Caco-2 (cell line): Measurements from ENCODE around the gene DUSP21. TPM values are rescaled to one million over a fixed set of nuclear protein-coding genes. Genes with fewer than 3 reads are reported as not detected.
A peak's percentile ranks its signal among the peaks of the same experiment; 100 is the strongest.

Source experiments
- BruUV-seq: library from RNA; stranded (reverse); fragments of 400-500 nt; replicated peaks from 2 replicates; lab custom pipeline; 2021; lab: Mats Ljungman, UMichigan
- CTCF ChIA-PET: fragments of 300-600 bp; sonication (Branson Sonifier 250); formaldehyde crosslinking; loops from one replicate; lab custom pipeline; 2022; ENCODE audit warnings: antibody characterized with exemption; lab: Charles Lee
- POLR2A ChIA-PET: fragments of 300-600 bp; sonication (Branson Sonifier 250); formaldehyde crosslinking; loops from one replicate; lab custom pipeline; 2022; ENCODE audit warnings: antibody characterized with exemption; lab: Charles Lee
- DNase-seq, 2 experiments: peaks; one replicate each; pipeline versions ENCODE4 v3.0.0 to v3.0.0-alpha.2; 2020 to 2022
- H3K27me3 ChIP-seq: replicated peaks from 2 replicates; pipeline ENCODE4 v1.6.0; 2011; ENCODE audit warnings: low read length; ENCODE audit not compliant: control insufficient read depth, insufficient read depth
- H3K36me3 ChIP-seq: 2 replicates; pipeline ENCODE4 v1.5.1; 2011; ENCODE audit warnings: low read length; ENCODE audit not compliant: control insufficient read depth, insufficient read depth
- H3K4me1 ChIP-seq: fragments of 250-450 bp; sonication (Bioruptor Pico); 2 replicates; pipeline ENCODE4 v1.5.1; 2020; ENCODE audit warnings: mild to moderate bottlenecking
- H3K4me3 ChIP-seq: 2 replicates; pipeline ENCODE4 v1.5.1; 2011; ENCODE audit warnings: low read depth, mild to moderate bottlenecking, control low read depth, low read length
- H3K9me3 ChIP-seq: fragments of 250-450 bp; sonication (Bioruptor Pico); 2 replicates; pipeline ENCODE4 v1.5.1; 2020; ENCODE audit warnings: mild to moderate bottlenecking, moderate library complexity
- H3K27ac Mint-ChIP-seq: one replicate; pipeline ENCODE4 v1.8.0; 2022; ENCODE audit warnings: mixed read lengths; ENCODE audit not compliant: unreplicated experiment
- H3K27me3 Mint-ChIP-seq: one replicate; pipeline ENCODE4 v1.8.0; 2022; ENCODE audit warnings: mixed read lengths; ENCODE audit not compliant: insufficient read depth, unreplicated experiment
- H3K36me3 Mint-ChIP-seq: one replicate; pipeline ENCODE4 v1.8.0; 2022; ENCODE audit warnings: mild to moderate bottlenecking, mixed read lengths; ENCODE audit not compliant: insufficient read depth, unreplicated experiment
- H3K4me1 Mint-ChIP-seq: one replicate; pipeline ENCODE4 v1.8.0; 2022; ENCODE audit warnings: low read depth, mixed read lengths; ENCODE audit not compliant: unreplicated experiment
- H3K4me3 Mint-ChIP-seq: one replicate; pipeline ENCODE4 v1.8.0; 2022; ENCODE audit warnings: mild to moderate bottlenecking, moderate library complexity, mixed read lengths; ENCODE audit not compliant: unreplicated experiment
- H3K9me3 Mint-ChIP-seq: one replicate; pipeline ENCODE4 v1.8.0; 2022; ENCODE audit warnings: mixed read lengths; ENCODE audit not compliant: unreplicated experiment
- intact Hi-C: fragments of 100-400 bp; cut with micrococcal nuclease; formaldehyde crosslinking; loops from one replicate; pipeline ENCODE4 v1.10.0; 2022; ENCODE audit not compliant: unreplicated experiment
- total RNA-seq: library from RNA; stranded (reverse); gene quantifications from 2 replicates; pipeline ENCODE4 v1.2.3, GENCODE V29; 2022
- TF ChIP-seq, protein P1 (sequence below), 2 experiments: fragments of 200-600 bp in 1 of 2; IDR thresholded peaks; 1 replicate in 1 of 2; 2 replicates in 1 of 2; pipeline versions ENCODE4 v1.5.1 to v1.8.0; 2011 to 2022; ENCODE audit warnings: antibody characterized with exemption in 1 of 2, control low read depth in 1 of 2, inconsistent platforms in 1 of 2, low read depth in 1 of 2, low read length in 1 of 2, mild to moderate bottlenecking in 1 of 2, moderate library complexity in 1 of 2; ENCODE audit not compliant: insufficient read depth in 1 of 2, severe bottlenecking in 1 of 2, unreplicated experiment in 1 of 2

The DUSP21 gene
- total RNA-seq, 1 experiment from 2014 or later: not detected

DNA sequence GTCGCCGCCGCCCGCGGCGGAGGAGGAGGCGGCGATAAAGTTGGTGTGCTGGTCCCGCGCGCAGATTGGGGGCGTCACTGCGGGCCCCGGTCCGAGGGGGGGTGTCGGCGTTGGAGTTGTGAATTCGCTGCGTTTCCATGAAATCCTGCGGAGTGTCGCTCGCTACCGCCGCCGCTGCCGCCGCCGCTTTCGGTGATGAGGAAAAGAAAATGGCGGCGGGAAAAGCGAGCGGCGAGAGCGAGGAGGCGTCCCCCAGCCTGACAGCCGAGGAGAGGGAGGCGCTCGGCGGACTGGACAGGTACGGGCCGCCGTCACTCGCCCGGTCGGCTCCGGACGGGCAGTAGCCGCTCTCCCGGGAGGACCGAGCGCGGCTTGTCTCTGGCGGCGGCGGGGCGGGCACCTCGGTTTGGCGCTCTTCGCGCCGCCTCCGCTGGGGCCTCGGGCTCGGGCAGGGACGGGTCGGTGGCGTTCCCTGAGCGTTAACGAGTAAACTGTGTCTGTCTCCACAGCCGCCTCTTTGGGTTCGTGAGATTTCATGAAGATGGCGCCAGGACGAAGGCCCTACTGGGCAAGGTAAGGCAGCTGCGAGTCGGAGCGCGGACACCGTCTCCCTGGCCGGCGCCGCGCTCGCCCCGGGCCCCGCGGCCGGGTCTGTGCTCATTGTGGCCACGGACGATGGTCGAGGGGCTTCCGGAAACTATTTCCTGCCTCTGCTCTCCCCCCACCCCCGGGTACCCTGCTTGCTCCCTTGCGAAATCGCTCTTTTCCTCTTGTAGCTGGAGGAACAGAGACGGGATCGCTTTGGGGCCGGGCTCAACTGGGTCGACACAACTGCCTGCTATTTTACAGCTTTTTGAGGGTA lies 29.8 kb downstream of the DUSP21 start:
- H3K27me3 Mint-ChIP-seq: no peaks in the 10 kb centered on the region
- H3K36me3 Mint-ChIP-seq: peaks cover 6% of the 10 kb centered on the region
- Histone ChIP-seq H3K9me3 (no peaks in the 10 kb centered on the region), H3K4me3 (peak overlapping the region; percentile 58), H3K4me1 (no peaks in the 10 kb centered on the region), H3K27me3 (no peaks in the 10 kb centered on the region), H3K36me3 (no peaks in the 10 kb centered on the region)
- H3K9me3 Mint-ChIP-seq: no peaks in the 10 kb centered on the region
- DNase-seq: peak; percentile 35 to 48
- BruUV-seq: no TSS peak
- CTCF ChIA-PET: no interaction called here
- POLR2A ChIA-PET: interaction anchor here (0.5 to 1.0 kb wide), 8 partner anchors 10 to 522 kb away, joined by 3 to 20 read pairs (median 8); partner anchors contain the start of gene FUNDC1
- H3K27ac Mint-ChIP-seq: peak overlapping the region; percentile 91
- intact Hi-C loops: loop anchor here (5.0 to 10.0 kb wide), 2 partner anchors 81 to 199 kb away; no protein-coding TSS in a partner anchor
- TF ChIP-seq, protein P1, sequence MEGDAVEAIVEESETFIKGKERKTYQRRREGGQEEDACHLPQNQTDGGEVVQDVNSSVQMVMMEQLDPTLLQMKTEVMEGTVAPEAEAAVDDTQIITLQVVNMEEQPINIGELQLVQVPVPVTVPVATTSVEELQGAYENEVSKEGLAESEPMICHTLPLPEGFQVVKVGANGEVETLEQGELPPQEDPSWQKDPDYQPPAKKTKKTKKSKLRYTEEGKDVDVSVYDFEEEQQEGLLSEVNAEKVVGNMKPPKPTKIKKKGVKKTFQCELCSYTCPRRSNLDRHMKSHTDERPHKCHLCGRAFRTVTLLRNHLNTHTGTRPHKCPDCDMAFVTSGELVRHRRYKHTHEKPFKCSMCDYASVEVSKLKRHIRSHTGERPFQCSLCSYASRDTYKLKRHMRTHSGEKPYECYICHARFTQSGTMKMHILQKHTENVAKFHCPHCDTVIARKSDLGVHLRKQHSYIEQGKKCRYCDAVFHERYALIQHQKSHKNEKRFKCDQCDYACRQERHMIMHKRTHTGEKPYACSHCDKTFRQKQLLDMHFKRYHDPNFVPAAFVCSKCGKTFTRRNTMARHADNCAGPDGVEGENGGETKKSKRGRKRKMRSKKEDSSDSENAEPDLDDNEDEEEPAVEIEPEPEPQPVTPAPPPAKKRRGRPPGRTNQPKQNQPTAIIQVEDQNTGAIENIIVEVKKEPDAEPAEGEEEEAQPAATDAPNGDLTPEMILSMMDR (IDR thresholded peaks at IDR 0.05; ENCODE audit: insufficient read depth in 1 of 2, low read depth in 1 of 2, low read length in 1 of 2, severe bottlenecking in 1 of 2, unreplicated experiment in 1 of 2): no peak
- H3K4me1 Mint-ChIP-seq: no peaks in the 10 kb centered on the region
- H3K4me3 Mint-ChIP-seq: peak overlapping the region; percentile 74

DNA sequence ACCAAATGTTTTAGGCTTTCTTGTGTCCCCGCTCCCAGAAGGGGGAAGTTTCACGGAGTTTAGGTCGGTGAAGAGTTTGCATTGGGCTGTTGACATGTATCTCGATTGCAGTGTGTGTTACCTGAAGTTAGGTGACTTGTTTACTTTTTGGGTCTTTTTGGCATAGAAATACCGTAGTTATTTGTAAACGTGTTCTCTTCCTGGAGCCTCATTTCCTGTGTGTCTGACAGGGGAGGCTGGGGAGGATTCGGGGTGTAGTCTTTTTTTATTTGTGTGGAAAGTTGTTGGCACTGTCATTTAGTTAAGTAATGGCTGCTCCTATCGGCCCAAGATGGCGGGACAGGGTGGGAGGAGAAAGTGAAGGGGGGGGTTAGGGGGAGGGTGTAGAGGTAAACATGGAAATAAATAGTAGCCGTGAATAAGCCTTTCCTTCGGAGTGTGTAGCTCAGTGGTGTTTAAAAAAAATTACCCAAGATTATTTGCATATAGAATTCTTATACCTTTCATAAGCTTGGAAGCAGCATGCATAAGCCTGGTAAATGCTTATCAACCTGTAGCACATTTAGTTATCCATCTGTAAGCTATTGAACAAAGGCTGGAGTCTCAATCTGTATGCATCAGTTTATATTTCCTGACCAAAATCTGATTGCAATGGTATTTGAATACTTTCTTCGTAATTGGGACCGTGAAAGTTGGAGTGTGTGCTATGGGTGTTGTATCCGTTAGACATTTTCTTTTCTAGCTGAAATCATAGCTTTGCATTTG lies 30.8 kb downstream of the DUSP21 start:
- H3K27me3 Mint-ChIP-seq: no peaks in the 10 kb centered on the region
- no peaks in the 10 kb centered on the region for H3K36me3 ChIP-seq
- POLR2A ChIA-PET: no interaction called here
- H3K9me3 Mint-ChIP-seq: no peaks in the 10 kb centered on the region
- DNase-seq: peak in 1 of 2 experiments; percentile 10
- TSS peak; percentile 30 for BruUV-seq
- H3K36me3 Mint-ChIP-seq: peaks cover 6% of the 10 kb centered on the region
- H3K27ac Mint-ChIP-seq: peak overlapping the region; percentile 91
- TF ChIP-seq, protein P1 (IDR thresholded peaks at IDR 0.05; ENCODE audit: insufficient read depth in 1 of 2, low read depth in 1 of 2, low read length in 1 of 2, severe bottlenecking in 1 of 2, unreplicated experiment in 1 of 2): no peak
- H3K4me1 Mint-ChIP-seq: no peaks in the 10 kb centered on the region
- no peaks in the 10 kb centered on the region for H3K9me3 ChIP-seq
- H3K4me3 ChIP-seq: peak overlapping the region; percentile 58
- intact Hi-C loops: loop anchor here (5.0 to 10.0 kb wide), 2 partner anchors 80 to 198 kb away; no protein-coding TSS in a partner anchor
- CTCF ChIA-PET: interaction anchor here (0.7 kb wide), 1 partner anchor 21 kb away, joined by 3 read pairs; no protein-coding TSS in a partner anchor
- H3K4me3 Mint-ChIP-seq: peak overlapping the region; percentile 74
- H3K27me3 ChIP-seq: no peaks in the 10 kb centered on the region
- H3K4me1 ChIP-seq: no peaks in the 10 kb centered on the region

DNA sequence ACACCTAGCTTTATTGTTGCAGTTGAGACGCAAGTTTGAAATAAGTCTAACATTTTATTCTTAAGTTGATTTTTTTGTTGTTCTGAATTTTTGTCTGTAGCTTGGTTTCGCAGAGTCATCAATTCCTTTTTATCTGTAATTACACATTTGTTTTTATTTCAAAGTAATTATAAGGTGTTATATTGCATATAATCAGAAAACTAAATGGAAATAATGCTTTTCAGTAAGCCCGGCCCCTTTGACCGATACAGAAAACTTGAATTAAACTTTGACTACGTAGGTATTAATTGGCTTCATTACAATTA lies 31.3 kb downstream of the DUSP21 start:
- Mint-ChIP-seq H3K4me3 (peak overlapping the region; percentile 74), H3K9me3 (no peaks in the 10 kb centered on the region), H3K27ac (no peak overlapping the region), H3K4me1 (no peaks in the 10 kb centered on the region), H3K27me3 (no peaks in the 10 kb centered on the region), H3K36me3 (peaks cover 6% of the 10 kb centered on the region)
- H3K36me3 ChIP-seq: no peaks in the 10 kb centered on the region
- CTCF ChIA-PET: interaction anchor here (0.7 kb wide), 1 partner anchor 20 kb away, joined by 3 read pairs; no protein-coding TSS in a partner anchor
- intact Hi-C loops: loop anchor here (10.0 kb wide), 1 partner anchor 80 kb away; no protein-coding TSS in a partner anchor
- no peaks in the 10 kb centered on the region for H3K27me3 ChIP-seq
- H3K4me3 ChIP-seq: peak overlapping the region; percentile 58
- TF ChIP-seq, protein P1 (IDR thresholded peaks at IDR 0.05; ENCODE audit: insufficient read depth in 1 of 2, low read depth in 1 of 2, low read length in 1 of 2, severe bottlenecking in 1 of 2, unreplicated experiment in 1 of 2): no peak
- POLR2A ChIA-PET: no interaction called here
- H3K9me3 ChIP-seq: no peaks in the 10 kb centered on the region
- no peak for DNase-seq
- H3K4me1 ChIP-seq: no peaks in the 10 kb centered on the region
- BruUV-seq: no TSS peak
